ENCODE results near the gene GAPVD1.

The GAPVD1 gene

DNA sequence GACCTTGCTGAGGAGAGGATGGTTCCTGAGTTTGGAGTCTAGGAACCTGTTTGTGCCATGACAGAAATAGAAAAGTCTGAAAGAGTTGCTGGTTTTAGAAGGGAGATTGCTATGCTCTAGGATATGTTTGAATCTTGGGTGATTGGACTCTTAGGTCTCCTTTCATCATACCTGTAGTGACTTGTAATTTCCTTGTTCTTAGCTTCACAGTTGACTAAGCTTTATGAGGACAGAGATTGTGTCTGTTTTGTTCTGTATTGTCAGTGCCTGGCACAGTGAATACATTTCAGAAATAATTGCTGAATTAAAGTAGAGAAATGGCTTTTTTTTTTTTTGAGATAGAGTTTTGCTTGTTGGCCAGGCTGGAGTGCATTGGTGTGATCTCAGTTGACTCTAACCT, 31.5 kb downstream of the GAPVD1 start:
- Histone ChIP-seq H3K79me2 (ENCODE audit: insufficient read depth, low read length) (peaks cover 58% of the 10 kb centered on the region), H3K9me3 (ENCODE audit: insufficient read depth, low read length, severe bottlenecking) (no peaks in the 10 kb centered on the region), H3K36me3 (ENCODE audit: insufficient read depth, low read length) (no peaks in the 10 kb centered on the region), H3K4me3 (ENCODE audit: low read depth in 1 of 2, low read length in 2 of 2) (no peak overlapping the region), H4K20me1 (ENCODE audit: insufficient read depth, low read length) (no peaks in the 10 kb centered on the region; the same call in 1 of the 2 replicates), H3K27ac (ENCODE audit: low read length) (no peak overlapping the region), H3K27me3 (ENCODE audit: insufficient read depth, low read length, poor library complexity) (no peaks in the 10 kb centered on the region), H3K9ac (ENCODE audit: low read depth, low read length) (no peak overlapping the region), H3K4me1 (ENCODE audit: insufficient read depth, low read length) (no peaks in the 10 kb centered on the region), H2AFZ (ENCODE audit: low read depth, low read length) (no peak overlapping the region), H3K4me2 (ENCODE audit: insufficient read depth, low read length) (no peak overlapping the region)
- DNase-seq, result no peak
- TF ChIP-seq, protein P1, sequence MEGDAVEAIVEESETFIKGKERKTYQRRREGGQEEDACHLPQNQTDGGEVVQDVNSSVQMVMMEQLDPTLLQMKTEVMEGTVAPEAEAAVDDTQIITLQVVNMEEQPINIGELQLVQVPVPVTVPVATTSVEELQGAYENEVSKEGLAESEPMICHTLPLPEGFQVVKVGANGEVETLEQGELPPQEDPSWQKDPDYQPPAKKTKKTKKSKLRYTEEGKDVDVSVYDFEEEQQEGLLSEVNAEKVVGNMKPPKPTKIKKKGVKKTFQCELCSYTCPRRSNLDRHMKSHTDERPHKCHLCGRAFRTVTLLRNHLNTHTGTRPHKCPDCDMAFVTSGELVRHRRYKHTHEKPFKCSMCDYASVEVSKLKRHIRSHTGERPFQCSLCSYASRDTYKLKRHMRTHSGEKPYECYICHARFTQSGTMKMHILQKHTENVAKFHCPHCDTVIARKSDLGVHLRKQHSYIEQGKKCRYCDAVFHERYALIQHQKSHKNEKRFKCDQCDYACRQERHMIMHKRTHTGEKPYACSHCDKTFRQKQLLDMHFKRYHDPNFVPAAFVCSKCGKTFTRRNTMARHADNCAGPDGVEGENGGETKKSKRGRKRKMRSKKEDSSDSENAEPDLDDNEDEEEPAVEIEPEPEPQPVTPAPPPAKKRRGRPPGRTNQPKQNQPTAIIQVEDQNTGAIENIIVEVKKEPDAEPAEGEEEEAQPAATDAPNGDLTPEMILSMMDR (IDR thresholded peaks at IDR 0.05; ENCODE audit: borderline replicate concordance, extremely low read depth, low read length, poor library complexity, severe bottlenecking), result no peak
- no peak for TF ChIP-seq EZH2 (IDR thresholded peaks at IDR 0.05; ENCODE audit: borderline replicate concordance, low read depth, low read length, severe bottlenecking)
- no peak for ATAC-seq (ENCODE audit: insufficient read depth, low read depth)

DNA sequence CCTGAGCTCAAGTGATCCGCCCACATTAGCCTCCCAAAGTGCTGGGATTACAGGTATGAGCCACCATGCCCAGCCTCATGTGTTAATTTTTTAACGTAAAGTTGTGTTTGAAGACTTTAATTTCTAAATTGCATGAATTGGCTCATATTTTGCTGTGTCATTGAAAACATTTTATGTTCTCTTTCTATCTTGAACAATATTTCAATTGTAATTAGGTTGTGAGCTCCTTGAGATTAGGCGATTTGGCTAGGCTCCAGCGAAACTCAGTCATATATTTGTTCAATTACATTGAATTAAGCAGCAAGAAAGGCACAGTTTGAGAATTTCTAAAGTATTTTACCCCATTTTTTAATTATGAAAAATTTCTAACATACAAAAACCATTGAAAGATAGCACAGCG, 34.0 kb downstream of the GAPVD1 start:
- no peaks in the 10 kb centered on the region; the same call in 1 of the 2 replicates for H4K20me1 ChIP-seq (ENCODE audit: insufficient read depth, low read length)
- H3K9me3 ChIP-seq (ENCODE audit: insufficient read depth, low read length, severe bottlenecking), result no peaks in the 10 kb centered on the region
- no peak overlapping the region for H3K4me3 ChIP-seq (ENCODE audit: low read depth in 1 of 2, low read length in 2 of 2)
- H3K27me3 ChIP-seq (ENCODE audit: insufficient read depth, low read length, poor library complexity), result no peaks in the 10 kb centered on the region
- no peak overlapping the region for H2AFZ ChIP-seq (ENCODE audit: low read depth, low read length)
- H3K9ac ChIP-seq (ENCODE audit: low read depth, low read length), result no peak overlapping the region
- ATAC-seq (ENCODE audit: insufficient read depth, low read depth) (no peak), DNase-seq (no peak)
- TF ChIP-seq, protein P1 (IDR thresholded peaks at IDR 0.05; ENCODE audit: borderline replicate concordance, extremely low read depth, low read length, poor library complexity, severe bottlenecking), result no peak
- no peak for TF ChIP-seq EZH2 (IDR thresholded peaks at IDR 0.05; ENCODE audit: borderline replicate concordance, low read depth, low read length, severe bottlenecking)
- no peak overlapping the region for H3K27ac ChIP-seq (ENCODE audit: low read length)
- H3K4me1 ChIP-seq (ENCODE audit: insufficient read depth, low read length), result no peaks in the 10 kb centered on the region
- H3K4me2 ChIP-seq (ENCODE audit: insufficient read depth, low read length), result no peak overlapping the region
- H3K79me2 ChIP-seq (ENCODE audit: insufficient read depth, low read length), result peaks cover 37% of the 10 kb centered on the region
- H3K36me3 ChIP-seq (ENCODE audit: insufficient read depth, low read length), result peaks cover 8% of the 10 kb centered on the region; the same call in 1 of the 2 replicates

DNA sequence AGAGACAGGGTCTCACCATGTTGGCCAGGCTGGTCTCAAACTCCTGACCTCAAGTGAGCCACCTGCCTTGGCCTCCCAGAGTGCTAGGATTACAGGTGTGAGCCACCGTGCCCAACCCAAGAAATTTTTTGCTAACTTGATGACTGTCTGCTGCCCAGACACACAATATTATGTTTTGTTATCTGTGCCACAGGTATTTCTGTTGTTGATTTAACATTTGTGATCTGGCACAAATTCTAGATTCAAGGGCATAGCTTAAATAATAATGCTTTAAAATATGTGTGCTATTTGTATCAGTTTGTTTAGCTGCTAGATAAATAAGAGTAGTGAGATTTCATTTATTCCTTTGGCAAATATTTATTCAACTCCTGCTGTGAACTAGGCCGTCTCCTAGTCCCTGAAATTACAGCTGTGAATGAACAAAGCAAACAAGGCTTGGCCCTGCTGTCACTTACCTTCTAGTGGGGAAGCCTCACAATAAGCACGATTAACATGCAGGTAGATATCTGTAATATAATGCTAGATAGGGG, 35.3 kb downstream of the GAPVD1 start:
- no peaks in the 10 kb centered on the region for H3K9me3 ChIP-seq (ENCODE audit: insufficient read depth, low read length, severe bottlenecking)
- H3K36me3 ChIP-seq (ENCODE audit: insufficient read depth, low read length), result peaks cover 19% of the 10 kb centered on the region
- H2AFZ ChIP-seq (ENCODE audit: low read depth, low read length), result no peak overlapping the region
- H3K79me2 ChIP-seq (ENCODE audit: insufficient read depth, low read length), result peaks cover 33% of the 10 kb centered on the region
- H4K20me1 ChIP-seq (ENCODE audit: insufficient read depth, low read length), result no peaks in the 10 kb centered on the region; the same call in 1 of the 2 replicates
- no peak overlapping the region for H3K4me3 ChIP-seq (ENCODE audit: low read depth in 1 of 2, low read length in 2 of 2)
- no peaks in the 10 kb centered on the region for H3K4me1 ChIP-seq (ENCODE audit: insufficient read depth, low read length)
- no peaks in the 10 kb centered on the region for H3K27me3 ChIP-seq (ENCODE audit: insufficient read depth, low read length, poor library complexity)
- DNase-seq (no peak), ATAC-seq (ENCODE audit: insufficient read depth, low read depth) (no peak)
- no peak overlapping the region for H3K27ac ChIP-seq (ENCODE audit: low read length)
- TF ChIP-seq EZH2 (IDR thresholded peaks at IDR 0.05; ENCODE audit: borderline replicate concordance, low read depth, low read length, severe bottlenecking), result no peak
- TF ChIP-seq, protein P1 (IDR thresholded peaks at IDR 0.05; ENCODE audit: borderline replicate concordance, extremely low read depth, low read length, poor library complexity, severe bottlenecking), result no peak
- H3K9ac ChIP-seq (ENCODE audit: low read depth, low read length), result no peak overlapping the region
- H3K4me2 ChIP-seq (ENCODE audit: insufficient read depth, low read length), result no peak overlapping the region

All from DND-41 (cell line).